Fibroblast of skin of left biceps (primary cell): ENCODE measurements around the gene TAF1.
"Not testable (repeated sequence)": the region's sequence is repeated elsewhere in the genome, so short reads cannot be mapped to it uniquely, and the experiment has no call there.

ENCODE experiments used
- DNase-seq, 2 experiments: peaks; one replicate each; pipeline ENCODE4 v3.0.0-alpha.2; 2013; ENCODE audit warnings: low read depth in 2 of 2

The TAF1 gene

GRCh38 chrX:71502080-71502479 is 135.9 kb downstream of the TAF1 start:
- DNase-seq: not testable (repeated sequence)

GRCh38 chrX:71504346-71504745 is 138.2 kb downstream of the TAF1 start:
- DNase-seq: no peak

- DNase-seq: no peak
These were observed 143.1 kb downstream of the TAF1 start for GRCh38 chrX:71509289-71509688.

GRCh38 chrX:71510161-71510560 is 144.0 kb downstream of the TAF1 start:
- DNase-seq: no peak

GRCh38 chrX:71513731-71514130 is 147.6 kb downstream of the TAF1 start:
- not testable (repeated sequence) for DNase-seq

GRCh38 chrX:71514367-71515037 is 148.3 kb downstream of the TAF1 start:
- DNase-seq: no peak

GRCh38 chrX:71515038-71515396 is 148.9 kb downstream of the TAF1 start:
- no peak for DNase-seq
